Natural killer cell (primary cell): ENCODE data around the gene EBF3. TPM values are rescaled to one million over a fixed set of nuclear protein-coding genes. Genes with fewer than 3 reads are reported as not detected.

ENCODE experiments used
- ATAC-seq, 3 donors: fragments of 150-1000 bp in 2 of 3; fragments of 200-7000 bp in 1 of 3; cut with Tn5 transposase; 1 replicate in 1 of 3; 2 replicates in 2 of 3; pipeline ENCODE4 v1.10.0; 2021; ENCODE audit warnings: mild to moderate bottlenecking in 2 of 3, moderate library complexity in 2 of 3
- DNase-seq, 2 donors: peaks; one replicate each; pipeline versions ENCODE4 v3.0.0 to v3.0.0-alpha.2; 2013 to 2021; ENCODE audit warnings: mixed read lengths in 1 of 2
- H3K27ac ChIP-seq: one replicate; pipeline ENCODE4 v1.5.1; 2013; ENCODE audit warnings: mild to moderate bottlenecking, low read length
- H3K27me3 ChIP-seq: one replicate; pipeline ENCODE4 v1.6.1; 2013; ENCODE audit warnings: low read length; ENCODE audit not compliant: control insufficient read depth, insufficient read depth
- H3K36me3 ChIP-seq: one replicate; pipeline ENCODE4 v1.6.1; 2013; ENCODE audit warnings: low read length; ENCODE audit not compliant: control insufficient read depth, insufficient read depth
- H3K4me1 ChIP-seq: one replicate; pipeline ENCODE4 v1.6.1; 2013; ENCODE audit warnings: low read length; ENCODE audit not compliant: control insufficient read depth, insufficient read depth
- H3K4me3 ChIP-seq: one replicate; pipeline ENCODE4 v1.5.1; 2013; ENCODE audit warnings: low read length
- H3K9me3 ChIP-seq: one replicate; pipeline ENCODE4 v1.6.1; 2013; ENCODE audit warnings: low read length; ENCODE audit not compliant: control insufficient read depth, insufficient read depth
- H3K27ac Mint-ChIP-seq, 2 donors: one replicate each; pipeline ENCODE4 v1.8.0; 2022; ENCODE audit warnings: mild to moderate bottlenecking in 2 of 2, mixed read lengths in 2 of 2, moderate library complexity in 1 of 2
- H3K27me3 Mint-ChIP-seq, 2 donors: one replicate each; pipeline ENCODE4 v1.8.0; 2022; ENCODE audit warnings: low read depth in 2 of 2, mixed read lengths in 2 of 2
- H3K36me3 Mint-ChIP-seq: one replicate; pipeline ENCODE4 v1.8.0; 2022; ENCODE audit warnings: mixed read lengths
- H3K4me1 Mint-ChIP-seq, 2 donors: one replicate each; pipeline ENCODE4 v1.8.0; 2022; ENCODE audit warnings: mixed read lengths in 2 of 2
- H3K4me3 Mint-ChIP-seq: one replicate; pipeline ENCODE4 v1.8.0; 2022; ENCODE audit warnings: mild to moderate bottlenecking, moderate library complexity, mixed read lengths
- H3K9me3 Mint-ChIP-seq, 2 donors: one replicate each; pipeline ENCODE4 v1.8.0; 2022; ENCODE audit warnings: mixed read lengths in 2 of 2
- CTCF ChIP-seq: fragments of 200-600 bp; IDR thresholded peaks from one replicate; pipeline ENCODE4 v1.8.0; 2022; ENCODE audit warnings: antibody characterized with exemption
- WGBS: methylation state at CpG from one replicate; pipeline ENCODE4 v1.1.7; 2013; ENCODE audit warnings: missing lambda C conversion rate; ENCODE audit not compliant: insufficient coverage; 5-methylcytosine and 5-hydroxymethylcytosine counted together
- intact Hi-C: fragments of 100-400 bp; cut with micrococcal nuclease; formaldehyde crosslinking; loops from one replicate; pipeline ENCODE4 v1.14.2; 2022
- total RNA-seq, 4 donors: library from RNA; stranded (reverse); fragments of 120-200 nt in 1 of 4; gene quantifications; one replicate each; pipeline versions ENCODE4 v1.2.3 to v1.2.4, GENCODE V29; 2013 to 2022

The EBF3 gene
- total RNA-seq, 3 donors from 2014 or later (not counting 1 experiment from before 2014, with no cell fraction given) = not detected

- H3K4me3 Mint-ChIP-seq = no peak overlapping the region
- H3K27ac Mint-ChIP-seq = no peak overlapping the region
- no peaks in the 10 kb centered on the region for H3K4me1 Mint-ChIP-seq
- WGBS = 91% methylated on average over 9 of the region's 9 CpGs
- H3K36me3 ChIP-seq = no peaks in the 10 kb centered on the region
- no peak for DNase-seq
- H3K27me3 Mint-ChIP-seq = peaks cover 0 to 8% of the 10 kb centered on the region in 2 donors
- no peak for TF ChIP-seq CTCF
- H3K4me1 ChIP-seq = no peaks in the 10 kb centered on the region
- no peaks in the 10 kb centered on the region for H3K27me3 ChIP-seq
- no peak overlapping the region for H3K4me3 ChIP-seq
- peaks cover 2 to 4% of the 10 kb centered on the region in 2 donors for H3K9me3 Mint-ChIP-seq
- no peak overlapping the region for H3K27ac ChIP-seq
- no peaks in the 10 kb centered on the region for H3K9me3 ChIP-seq
- no peak for ATAC-seq
- H3K36me3 Mint-ChIP-seq = no peaks in the 10 kb centered on the region
- intact Hi-C loops = no loop called here
Observed at GRCh38 chr10:129811208-129811607, 152.9 kb downstream of the EBF3 start.

- no peak overlapping the region for H3K4me3 ChIP-seq
- Mint-ChIP-seq H3K27ac (no peak overlapping the region), H3K36me3 (no peaks in the 10 kb centered on the region), H3K4me3 (no peak overlapping the region), H3K27me3 (peaks cover 0 to 2% of the 10 kb centered on the region in 2 donors), H3K4me1 (no peaks in the 10 kb centered on the region), H3K9me3 (peaks cover 2 to 4% of the 10 kb centered on the region in 2 donors)
- H3K4me1 ChIP-seq = no peaks in the 10 kb centered on the region
- H3K27me3 ChIP-seq = no peaks in the 10 kb centered on the region
- no peaks in the 10 kb centered on the region for H3K36me3 ChIP-seq
- DNase-seq (no peak), ATAC-seq (no peak)
- intact Hi-C loops = no loop called here
- H3K9me3 ChIP-seq = no peaks in the 10 kb centered on the region
- WGBS = 90% methylated on average over 13 of the region's 13 CpGs
- H3K27ac ChIP-seq = no peak overlapping the region
- no peak for TF ChIP-seq CTCF
Observed at GRCh38 chr10:129809841-129810240, 154.2 kb downstream of the EBF3 start.

GRCh38 chr10:129809431-129809830 is 154.6 kb downstream of the EBF3 start:
- Mint-ChIP-seq H3K4me3 (no peak overlapping the region), H3K36me3 (peaks cover 3% of the 10 kb centered on the region), H3K9me3 (peaks cover 3 to 6% of the 10 kb centered on the region in 2 donors), H3K27me3 (no peaks in the 10 kb centered on the region), H3K4me1 (no peaks in the 10 kb centered on the region), H3K27ac (no peak overlapping the region)
- Histone ChIP-seq H3K27me3 (no peaks in the 10 kb centered on the region), H3K9me3 (no peaks in the 10 kb centered on the region), H3K4me3 (no peak overlapping the region), H3K4me1 (no peaks in the 10 kb centered on the region), H3K36me3 (no peaks in the 10 kb centered on the region), H3K27ac (no peak overlapping the region)
- no peak for DNase-seq
- 91% methylated on average over 9 of the region's 9 CpGs for WGBS
- intact Hi-C loops = no loop called here
- no peak for TF ChIP-seq CTCF
- no peak for ATAC-seq
